Measurements from ENCODE around the gene SYNGAP1. TPM values are rescaled to one million over a fixed set of nuclear protein-coding genes. Genes with fewer than 3 reads are reported as not detected.
A peak's percentile ranks its signal among the peaks of the same experiment; 100 is the strongest.

SYNGAP1 gene
- total and polyA plus RNA-seq, 9 of the 15 experiments (the other 6 are each of a cell fraction or from before 2014, with no cell fraction given) = 0.01 to 22.8 (median 3.2) TPM

- H3K4me2 ChIP-seq (ENCODE audit: insufficient read depth, low read length) = peak overlapping the region; percentile 99
- DNase-seq (ENCODE audit: extremely low read depth in 1 of 4, low spot score in 3 of 4) (peak in 2 of 4 experiments; percentile 61 to 76), FAIRE-seq (peak; percentile 85), ATAC-seq (peak; percentile 13)
- H3K4me3 ChIP-seq = peak overlapping the region; percentile 84
- H3K27me3 ChIP-seq (ENCODE audit: control insufficient read depth in 2 of 2, insufficient read depth in 2 of 2, low read length in 2 of 2) = no peaks in the 10 kb centered on the region
- TSS peak; percentile 85 for BruUV-seq (replicated peaks)
- peaks cover 47% of the 10 kb centered on the region; the same call in 2 of the 3 replicates for H3K36me3 ChIP-seq (ENCODE audit: control insufficient read depth, insufficient read depth, low read length)
- no peaks in the 10 kb centered on the region for H3K9me1 ChIP-seq (ENCODE audit: control insufficient read depth, insufficient read depth, low read length)
- H4K20me1 ChIP-seq (replicated peaks; ENCODE audit: control insufficient read depth, insufficient read depth, low read length) = peaks cover 5% of the 10 kb centered on the region
- H3K9ac ChIP-seq (ENCODE audit: insufficient read depth in 1 of 2, low read depth in 2 of 2, low read length in 2 of 2) = peak overlapping the region; percentile 81 to 92
- peak overlapping the region; percentile 81 for H2AFZ ChIP-seq (ENCODE audit: low read depth, low read length)
- CTCF ChIA-PET (ENCODE audit: low intra/inter-chr PET ratio) = interaction anchor here (0.6 to 1.8 kb wide), 3 partner anchors 9 to 137 kb away, joined by 3 to 5 read pairs (median 3); no protein-coding TSS in a partner anchor
- peak overlapping the region; percentile 95 for H3K27ac ChIP-seq (ENCODE audit: extremely low read depth, low read depth, low read length)
- WGBS (ENCODE audit: insufficient coverage, low coverage, missing lambda C conversion rate) = under 1% methylated on average over 25 of the region's 25 CpGs
- peaks cover 40 to 43% of the 10 kb centered on the region in 2 experiments for H3K4me1 ChIP-seq (replicated peaks in 1 of 2; ENCODE audit: control insufficient read depth in 2 of 2, insufficient read depth in 2 of 2, low read length in 2 of 2)
- POLR2A ChIA-PET = interaction anchor here (0.9 to 2.1 kb wide), 3 partner anchors 12 to 128 kb away, joined by 4 to 7 read pairs (median 4); partner anchors contain the start of genes PFDN6 and WDR46
- H3K79me2 ChIP-seq (ENCODE audit: control insufficient read depth, insufficient read depth, low read length) = peaks cover 40% of the 10 kb centered on the region
- in situ Hi-C loops (cut with MboI) (no loop called here), intact Hi-C loops (cut with micrococcal nuclease) (no loop called here)
- no peaks in the 10 kb centered on the region for H3K9me3 ChIP-seq (replicated peaks; ENCODE audit: control insufficient read depth, insufficient read depth, low read depth, low read length)
- TF ChIP-seq, protein P1, sequence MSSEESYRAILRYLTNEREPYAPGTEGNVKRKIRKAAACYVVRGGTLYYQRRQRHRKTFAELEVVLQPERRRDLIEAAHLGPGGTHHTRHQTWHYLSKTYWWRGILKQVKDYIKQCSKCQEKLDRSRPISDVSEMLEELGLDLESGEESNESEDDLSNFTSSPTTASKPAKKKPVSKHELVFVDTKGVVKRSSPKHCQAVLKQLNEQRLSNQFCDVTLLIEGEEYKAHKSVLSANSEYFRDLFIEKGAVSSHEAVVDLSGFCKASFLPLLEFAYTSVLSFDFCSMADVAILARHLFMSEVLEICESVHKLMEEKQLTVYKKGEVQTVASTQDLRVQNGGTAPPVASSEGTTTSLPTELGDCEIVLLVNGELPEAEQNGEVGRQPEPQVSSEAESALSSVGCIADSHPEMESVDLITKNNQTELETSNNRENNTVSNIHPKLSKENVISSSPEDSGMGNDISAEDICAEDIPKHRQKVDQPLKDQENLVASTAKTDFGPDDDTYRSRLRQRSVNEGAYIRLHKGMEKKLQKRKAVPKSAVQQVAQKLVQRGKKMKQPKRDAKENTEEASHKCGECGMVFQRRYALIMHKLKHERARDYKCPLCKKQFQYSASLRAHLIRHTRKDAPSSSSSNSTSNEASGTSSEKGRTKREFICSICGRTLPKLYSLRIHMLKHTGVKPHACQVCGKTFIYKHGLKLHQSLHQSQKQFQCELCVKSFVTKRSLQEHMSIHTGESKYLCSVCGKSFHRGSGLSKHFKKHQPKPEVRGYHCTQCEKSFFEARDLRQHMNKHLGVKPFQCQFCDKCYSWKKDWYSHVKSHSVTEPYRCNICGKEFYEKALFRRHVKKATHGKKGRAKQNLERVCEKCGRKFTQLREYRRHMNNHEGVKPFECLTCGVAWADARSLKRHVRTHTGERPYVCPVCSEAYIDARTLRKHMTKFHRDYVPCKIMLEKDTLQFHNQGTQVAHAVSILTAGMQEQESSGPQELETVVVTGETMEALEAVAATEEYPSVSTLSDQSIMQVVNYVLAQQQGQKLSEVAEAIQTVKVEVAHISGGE (CRISPR knock-in tag; IDR thresholded peaks at IDR 0.05) = no peak
- peak; percentile 85 for TF ChIP-seq ATF3 (IDR thresholded peaks at IDR 0.05)
- no peak for TF ChIP-seq ATF3 (CRISPR knock-in tag; conservative IDR thresholded peaks at IDR 0.05)
- no peak; the same call in 1 of the 2 replicates for TF ChIP-seq NFATC3 (IDR thresholded peaks at IDR 0.05)
- TF ChIP-seq STAT5B (CRISPR knock-in tag; IDR thresholded peaks at IDR 0.05) = no peak
- peak; percentile 68 for TF ChIP-seq RBBP5 (IDR thresholded peaks at IDR 0.05; ENCODE audit: borderline replicate concordance, insufficient read depth, low read length, poor library complexity, severe bottlenecking)
- TF ChIP-seq, protein P2, sequence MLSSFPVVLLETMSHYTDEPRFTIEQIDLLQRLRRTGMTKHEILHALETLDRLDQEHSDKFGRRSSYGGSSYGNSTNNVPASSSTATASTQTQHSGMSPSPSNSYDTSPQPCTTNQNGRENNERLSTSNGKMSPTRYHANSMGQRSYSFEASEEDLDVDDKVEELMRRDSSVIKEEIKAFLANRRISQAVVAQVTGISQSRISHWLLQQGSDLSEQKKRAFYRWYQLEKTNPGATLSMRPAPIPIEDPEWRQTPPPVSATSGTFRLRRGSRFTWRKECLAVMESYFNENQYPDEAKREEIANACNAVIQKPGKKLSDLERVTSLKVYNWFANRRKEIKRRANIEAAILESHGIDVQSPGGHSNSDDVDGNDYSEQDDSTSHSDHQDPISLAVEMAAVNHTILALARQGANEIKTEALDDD (IDR thresholded peaks at IDR 0.05) = 0 out of 2 replicates have a peak, but pooled peaks have one; percentile 25
- no peak for TF ChIP-seq SNRNP70 (optimal IDR thresholded peaks at IDR 0.05; ENCODE audit: low read depth, low read length)
- no peak for TF ChIP-seq PHB2 (IDR thresholded peaks at IDR 0.05; ENCODE audit: low read depth)
- peak; percentile 91; the same call in 1 of the 2 replicates for TF ChIP-seq NR1H2 (CRISPR knock-in tag; IDR thresholded peaks at IDR 0.05)
- TF ChIP-seq ADNP (tag; IDR thresholded peaks at IDR 0.05) = no peak
- TF ChIP-seq HIVEP1 (CRISPR knock-in tag; IDR thresholded peaks at IDR 0.05) = no peak
- TF ChIP-seq, protein P3, sequence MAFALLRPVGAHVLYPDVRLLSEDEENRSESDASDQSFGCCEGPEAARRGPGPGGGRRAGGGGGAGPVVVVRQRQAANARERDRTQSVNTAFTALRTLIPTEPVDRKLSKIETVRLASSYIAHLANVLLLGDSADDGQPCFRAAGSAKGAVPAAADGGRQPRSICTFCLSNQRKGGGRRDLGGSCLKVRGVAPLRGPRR (CRISPR knock-in tag; IDR thresholded peaks at IDR 0.05) = no peak
- TF ChIP-seq KLF16 (IDR thresholded peaks at IDR 0.05) = no peak
- TF ChIP-seq TGIF2 (CRISPR knock-in tag; IDR thresholded peaks at IDR 0.05) = peak; percentile 50; the same call in 1 of the 2 replicates
These were observed 2.5 kb upstream of the SYNGAP1 start for GRCh38 chr6:33417128-33417902.
